HCT116 (cell line): ENCODE results near the gene GNLY. TPM values are rescaled to one million over a fixed set of nuclear protein-coding genes. Genes with fewer than 3 reads are reported as not detected.

Experiments
- ATAC-seq: fragments of 200-7000 bp; cut with Tn5 transposase; 2 replicates; pipeline ENCODE4 v1.9.1; 2020; ENCODE audit warnings: mild to moderate bottlenecking, moderate library complexity
- BruUV-seq: library from RNA; stranded (reverse); fragments of 400-500 nt; replicated peaks from 2 replicates; lab custom pipeline; 2021; lab: Mats Ljungman, UMichigan
- CTCF ChIA-PET: fragments of 300-600 bp; sonication (Branson Sonifier 250); formaldehyde crosslinking; loops from one replicate; lab custom pipeline; 2021; ENCODE audit warnings: antibody characterized with exemption; lab: Charles Lee
- POLR2A ChIA-PET: fragments of 300-600, 350-600 bp; sonication (Branson Sonifier 250); formaldehyde crosslinking; loops from one replicate; lab custom pipeline; 2021; ENCODE audit warnings: antibody characterized with exemption; lab: Charles Lee
- RAD21 ChIA-PET, 2 experiments: fragments of 300-600 bp; sonication (Branson Sonifier 250); formaldehyde crosslinking; loops; one replicate each; lab custom pipeline; 2023; ENCODE audit warnings: low total read pairs in 2 of 2; ENCODE audit not compliant: uncharacterized antibody in 2 of 2, unreplicated experiment in 2 of 2, low non-redundant PET in 1 of 2; lab: Charles Lee
- DNase-seq: peaks from one replicate; pipeline ENCODE4 v3.0.0-alpha.2; 2010; ENCODE audit warnings: low read depth, low spot score
- H2AFZ ChIP-seq: fragments of 200-600 bp; shearing (Covaris generic), sonication (generic); 2 replicates; pipeline ENCODE4 v1.6.1; 2017; ENCODE audit warnings: low read depth, mixed run types, mixed read lengths, antibody characterized with exemption, low read length; ENCODE audit not compliant: poor library complexity, severe bottlenecking
- H3K27ac ChIP-seq: 2 replicates; pipeline ENCODE4 v1.5.1; 2012; ENCODE audit warnings: low read depth, low read length
- H3K27me3 ChIP-seq: fragments of 200-600 bp; sonication (generic); 2 replicates; pipeline ENCODE4 v1.6.1; 2016; ENCODE audit warnings: mixed run types, low read length, mixed read lengths; ENCODE audit not compliant: insufficient read depth
- H3K36me3 ChIP-seq, 2 experiments: fragments of 200-500 bp in 1 of 2; fragments of 200-600 bp in 1 of 2; sonication (Bioruptor generic) in 1 of 2; sonication (generic) in 1 of 2; 2 replicates each; pipeline versions ENCODE4 v1.5.1 to v1.6.1; 2014 to 2016; ENCODE audit warnings: low read length in 2 of 2, inconsistent platforms in 1 of 2, mixed read lengths in 1 of 2, mixed run types in 1 of 2; ENCODE audit not compliant: insufficient read depth in 2 of 2, control insufficient read depth in 1 of 2
- H3K4me1 ChIP-seq, 2 experiments: fragments of 200-600 bp in 1 of 2; sonication (generic) in 1 of 2; 2 replicates each; pipeline versions ENCODE4 v1.5.1 to v1.6.1; 2012 to 2017; ENCODE audit warnings: low read length in 2 of 2, inconsistent platforms in 1 of 2, mild to moderate bottlenecking in 1 of 2, mixed read lengths in 1 of 2, mixed run types in 1 of 2, moderate library complexity in 1 of 2; ENCODE audit not compliant: insufficient read depth in 2 of 2, control insufficient read depth in 1 of 2
- H3K4me2 ChIP-seq: fragments of 200-600 bp; sonication (generic); 2 replicates; pipeline ENCODE4 v1.6.1; 2017; ENCODE audit warnings: mixed run types, low read length, mixed read lengths
- H3K4me3 ChIP-seq, 2 experiments: fragments of 200-600 bp in 1 of 2; sonication (generic) in 1 of 2; replicated peaks in 1 of 2; 2 replicates each; pipeline ENCODE4 v1.5.1; 2011 to 2016; ENCODE audit warnings: low read length in 2 of 2, control low read depth in 1 of 2, low read depth in 1 of 2, mild to moderate bottlenecking in 1 of 2, mixed read lengths in 1 of 2, mixed run types in 1 of 2
- H3K79me2 ChIP-seq: fragments of 200-600 bp; sonication (generic); 2 replicates; pipeline ENCODE4 v1.6.1; 2017; ENCODE audit warnings: mild to moderate bottlenecking, mixed run types, low read length, moderate library complexity, mixed read lengths; ENCODE audit not compliant: insufficient read depth
- H3K9ac ChIP-seq: fragments of 200-600 bp; sonication (generic); 2 replicates; pipeline ENCODE4 v1.6.1; 2016; ENCODE audit warnings: low read length, mixed read lengths
- H3K9me2 ChIP-seq: fragments of 200-600 bp; sonication (generic), shearing (Covaris generic); 2 replicates; pipeline ENCODE4 v1.6.1; 2017; ENCODE audit warnings: mixed run types, mild to moderate bottlenecking, moderate library complexity; ENCODE audit not compliant: insufficient read depth
- H3K9me3 ChIP-seq, 2 experiments: fragments of 200-500 bp in 1 of 2; fragments of 200-600 bp in 1 of 2; sonication (Bioruptor generic) in 1 of 2; sonication (generic) in 1 of 2; 2 replicates each; pipeline ENCODE4 v1.6.1; 2014 to 2017; ENCODE audit warnings: low read length in 2 of 2, mixed read lengths in 2 of 2, inconsistent platforms in 1 of 2, low read depth in 1 of 2, mild to moderate bottlenecking in 1 of 2, mixed run types in 1 of 2, moderate library complexity in 1 of 2; ENCODE audit not compliant: control insufficient read depth in 1 of 2, insufficient read depth in 1 of 2
- H4K20me1 ChIP-seq: fragments of 200-600 bp; sonication (generic), shearing (Covaris generic); 2 replicates; pipeline ENCODE4 v1.6.1; 2017; ENCODE audit warnings: mixed run types, mild to moderate bottlenecking, moderate library complexity; ENCODE audit not compliant: insufficient read depth
- CBX3 ChIP-seq: IDR thresholded peaks from 2 replicates; pipeline ENCODE4 v1.6.1; 2012; ENCODE audit warnings: low read depth
- EGR1 ChIP-seq: IDR thresholded peaks from 2 replicates; pipeline ENCODE4 v1.6.1; 2012; ENCODE audit warnings: low read depth
- ELF1 ChIP-seq: IDR thresholded peaks from 2 replicates; pipeline ENCODE4 v1.6.1; 2012; ENCODE audit warnings: low read depth, borderline replicate concordance
- EZH2 ChIP-seq: fragments of 200-600 bp; sonication (generic); IDR thresholded peaks from 2 replicates; pipeline ENCODE4 v1.6.1; 2017; ENCODE audit warnings: antibody characterized with exemption, mixed run types
- FOSL1 ChIP-seq: IDR thresholded peaks from 2 replicates; pipeline ENCODE4 v1.6.1; 2012; ENCODE audit warnings: low read depth
- JUND ChIP-seq: IDR thresholded peaks from 2 replicates; pipeline ENCODE4 v1.6.1; 2012
- POLR2AphosphoS5 ChIP-seq: IDR thresholded peaks from 2 replicates; pipeline ENCODE4 v1.6.1; 2011; ENCODE audit warnings: mild to moderate bottlenecking, low read depth, low read length, moderate library complexity
- RAD21 ChIP-seq: IDR thresholded peaks from 2 replicates; pipeline ENCODE4 v1.6.1; 2012; ENCODE audit warnings: low read depth, mild to moderate bottlenecking
- SIN3A ChIP-seq: IDR thresholded peaks from 2 replicates; pipeline ENCODE4 v1.6.1; 2012; ENCODE audit warnings: low read depth
- SP1 ChIP-seq: IDR thresholded peaks from 2 replicates; pipeline ENCODE4 v1.6.1; 2012; ENCODE audit warnings: low read depth
- YY1 ChIP-seq: IDR thresholded peaks from 2 replicates; pipeline ENCODE4 v1.6.1; 2011; ENCODE audit warnings: low read length, low read depth, moderate library complexity, mild to moderate bottlenecking; ENCODE audit not compliant: insufficient replicate concordance; ENCODE audit errors: extremely low read depth
- ZFX ChIP-seq: fragments of 450-650 bp; IDR thresholded peaks from 2 replicates; pipeline ENCODE4 v1.6.1; 2017
- ZNF274 ChIP-seq: fragments of 200-500 bp; sonication (Bioruptor generic); IDR thresholded peaks from 2 replicates; pipeline ENCODE4 v1.6.1; 2014; ENCODE audit warnings: mild to moderate bottlenecking, low read depth, low read length, inconsistent platforms
- intact Hi-C: fragments of 100-400 bp; cut with micrococcal nuclease; formaldehyde crosslinking; loops from 2 replicates; pipeline ENCODE4 v1.10.0; 2022
- total RNA-seq: library from RNA; stranded (reverse); gene quantifications from one replicate; pipeline ENCODE4 v1.2.1, GENCODE V29; 2021; ENCODE audit not compliant: unreplicated experiment
- TF ChIP-seq, protein P1 (sequence below): IDR thresholded peaks from 2 replicates; pipeline ENCODE4 v1.6.1; 2012
- TF ChIP-seq, protein P2 (sequence below): IDR thresholded peaks from 2 replicates; pipeline ENCODE4 v1.6.1; 2012; ENCODE audit warnings: low read depth
- TF ChIP-seq, protein P3 (sequence below): IDR thresholded peaks from 2 replicates; pipeline ENCODE4 v1.6.1; 2011; ENCODE audit warnings: mild to moderate bottlenecking, low read length, moderate library complexity; ENCODE audit not compliant: insufficient replicate concordance; ENCODE audit errors: extremely low read depth
- TF ChIP-seq, protein P4 (sequence below), 3 experiments: fragments of 200-600 bp in 1 of 3; sonication (generic) in 1 of 3; IDR thresholded peaks in 2 of 3; conservative IDR thresholded peaks in 1 of 3; 2 replicates each; pipeline ENCODE4 v1.5.1; 2012 to 2017; ENCODE audit warnings: low read depth in 2 of 3, low read length in 2 of 3, antibody characterized with exemption in 1 of 3, borderline replicate concordance in 1 of 3, control low read depth in 1 of 3, mild to moderate bottlenecking in 1 of 3, mixed read lengths in 1 of 3, mixed run types in 1 of 3, moderate library complexity in 1 of 3; ENCODE audit not compliant: insufficient read depth in 1 of 3

GNLY gene
- total RNA-seq, 1 experiment from 2014 or later: 0.74 TPM

DNA sequence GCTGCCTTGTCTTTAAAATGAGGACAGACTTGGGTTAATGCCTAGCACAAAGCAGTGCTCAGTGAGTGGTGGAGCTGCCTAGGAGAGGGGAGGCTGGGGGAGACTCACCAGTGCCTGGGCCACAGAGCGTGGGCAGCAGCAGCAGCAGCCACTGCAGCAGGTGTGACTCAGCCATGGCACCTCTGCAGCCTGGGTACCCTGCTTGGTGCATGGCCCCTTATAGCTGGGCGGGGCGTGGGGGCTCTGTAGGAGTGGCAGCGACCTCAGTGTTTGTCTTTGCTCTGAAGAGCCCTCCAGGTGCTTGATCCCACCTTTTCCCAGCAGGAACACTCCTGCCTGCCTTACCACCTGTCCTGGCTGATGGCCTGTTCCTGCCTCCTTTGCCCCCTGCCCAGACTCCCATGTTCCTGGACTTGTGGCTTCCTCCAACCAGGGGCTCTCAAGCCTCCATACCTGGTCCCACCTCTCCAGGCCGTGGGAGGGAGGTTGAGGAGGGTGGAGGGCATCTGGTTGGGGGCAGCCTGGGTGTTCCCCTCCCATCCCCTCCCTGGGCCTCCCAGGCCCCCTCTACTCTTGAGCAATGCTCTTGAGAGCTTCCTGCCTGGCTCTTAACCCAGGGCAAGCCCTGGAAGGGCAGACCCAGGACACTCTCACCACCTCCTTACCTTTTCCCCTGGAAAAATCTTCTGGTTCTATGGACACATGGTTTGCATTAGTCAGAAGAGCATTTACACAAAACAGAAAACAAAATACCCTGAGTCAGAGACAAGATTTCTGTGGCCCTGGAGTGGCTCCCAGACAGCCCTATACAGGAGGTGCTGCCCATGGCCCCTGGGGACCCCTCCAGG, 25.9 kb upstream of the GNLY start, which contains the start of gene SFTPB (continued):
- TF ChIP-seq ELF1: no peak
- TF ChIP-seq CBX3: no peak
- TF ChIP-seq JUND: no peak
- no peak for TF ChIP-seq POLR2AphosphoS5
- TF ChIP-seq EZH2: no peak
- TF ChIP-seq, protein P1, sequence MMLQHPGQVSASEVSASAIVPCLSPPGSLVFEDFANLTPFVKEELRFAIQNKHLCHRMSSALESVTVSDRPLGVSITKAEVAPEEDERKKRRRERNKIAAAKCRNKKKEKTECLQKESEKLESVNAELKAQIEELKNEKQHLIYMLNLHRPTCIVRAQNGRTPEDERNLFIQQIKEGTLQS: no peak
- no peak for TF ChIP-seq ZFX

GRCh38 chr2:85668857-85669142, 25.4 kb upstream of the GNLY start:
- CTCF ChIA-PET: interaction anchor here (1.6 kb wide), 1 partner anchor 32 kb away, joined by 5 read pairs; no protein-coding TSS in a partner anchor
- DNase-seq: no peak
- TF ChIP-seq, protein P1: no peak
- TF ChIP-seq, protein P2, sequence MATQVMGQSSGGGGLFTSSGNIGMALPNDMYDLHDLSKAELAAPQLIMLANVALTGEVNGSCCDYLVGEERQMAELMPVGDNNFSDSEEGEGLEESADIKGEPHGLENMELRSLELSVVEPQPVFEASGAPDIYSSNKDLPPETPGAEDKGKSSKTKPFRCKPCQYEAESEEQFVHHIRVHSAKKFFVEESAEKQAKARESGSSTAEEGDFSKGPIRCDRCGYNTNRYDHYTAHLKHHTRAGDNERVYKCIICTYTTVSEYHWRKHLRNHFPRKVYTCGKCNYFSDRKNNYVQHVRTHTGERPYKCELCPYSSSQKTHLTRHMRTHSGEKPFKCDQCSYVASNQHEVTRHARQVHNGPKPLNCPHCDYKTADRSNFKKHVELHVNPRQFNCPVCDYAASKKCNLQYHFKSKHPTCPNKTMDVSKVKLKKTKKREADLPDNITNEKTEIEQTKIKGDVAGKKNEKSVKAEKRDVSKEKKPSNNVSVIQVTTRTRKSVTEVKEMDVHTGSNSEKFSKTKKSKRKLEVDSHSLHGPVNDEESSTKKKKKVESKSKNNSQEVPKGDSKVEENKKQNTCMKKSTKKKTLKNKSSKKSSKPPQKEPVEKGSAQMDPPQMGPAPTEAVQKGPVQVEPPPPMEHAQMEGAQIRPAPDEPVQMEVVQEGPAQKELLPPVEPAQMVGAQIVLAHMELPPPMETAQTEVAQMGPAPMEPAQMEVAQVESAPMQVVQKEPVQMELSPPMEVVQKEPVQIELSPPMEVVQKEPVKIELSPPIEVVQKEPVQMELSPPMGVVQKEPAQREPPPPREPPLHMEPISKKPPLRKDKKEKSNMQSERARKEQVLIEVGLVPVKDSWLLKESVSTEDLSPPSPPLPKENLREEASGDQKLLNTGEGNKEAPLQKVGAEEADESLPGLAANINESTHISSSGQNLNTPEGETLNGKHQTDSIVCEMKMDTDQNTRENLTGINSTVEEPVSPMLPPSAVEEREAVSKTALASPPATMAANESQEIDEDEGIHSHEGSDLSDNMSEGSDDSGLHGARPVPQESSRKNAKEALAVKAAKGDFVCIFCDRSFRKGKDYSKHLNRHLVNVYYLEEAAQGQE: no peak
- TF ChIP-seq SP1: no peak
- TF ChIP-seq SIN3A: no peak
- TF ChIP-seq RAD21: no peak
- TF ChIP-seq, protein P3, sequence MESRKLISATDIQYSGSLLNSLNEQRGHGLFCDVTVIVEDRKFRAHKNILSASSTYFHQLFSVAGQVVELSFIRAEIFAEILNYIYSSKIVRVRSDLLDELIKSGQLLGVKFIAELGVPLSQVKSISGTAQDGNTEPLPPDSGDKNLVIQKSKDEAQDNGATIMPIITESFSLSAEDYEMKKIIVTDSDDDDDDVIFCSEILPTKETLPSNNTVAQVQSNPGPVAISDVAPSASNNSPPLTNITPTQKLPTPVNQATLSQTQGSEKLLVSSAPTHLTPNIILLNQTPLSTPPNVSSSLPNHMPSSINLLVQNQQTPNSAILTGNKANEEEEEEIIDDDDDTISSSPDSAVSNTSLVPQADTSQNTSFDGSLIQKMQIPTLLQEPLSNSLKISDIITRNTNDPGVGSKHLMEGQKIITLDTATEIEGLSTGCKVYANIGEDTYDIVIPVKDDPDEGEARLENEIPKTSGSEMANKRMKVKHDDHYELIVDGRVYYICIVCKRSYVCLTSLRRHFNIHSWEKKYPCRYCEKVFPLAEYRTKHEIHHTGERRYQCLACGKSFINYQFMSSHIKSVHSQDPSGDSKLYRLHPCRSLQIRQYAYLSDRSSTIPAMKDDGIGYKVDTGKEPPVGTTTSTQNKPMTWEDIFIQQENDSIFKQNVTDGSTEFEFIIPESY: no peak
- no peak for TF ChIP-seq YY1
- TF ChIP-seq EGR1: no peak
- TF ChIP-seq EZH2: no peak
- no peak for TF ChIP-seq ZNF274
- no peak for TF ChIP-seq CBX3
- TF ChIP-seq, protein P4, sequence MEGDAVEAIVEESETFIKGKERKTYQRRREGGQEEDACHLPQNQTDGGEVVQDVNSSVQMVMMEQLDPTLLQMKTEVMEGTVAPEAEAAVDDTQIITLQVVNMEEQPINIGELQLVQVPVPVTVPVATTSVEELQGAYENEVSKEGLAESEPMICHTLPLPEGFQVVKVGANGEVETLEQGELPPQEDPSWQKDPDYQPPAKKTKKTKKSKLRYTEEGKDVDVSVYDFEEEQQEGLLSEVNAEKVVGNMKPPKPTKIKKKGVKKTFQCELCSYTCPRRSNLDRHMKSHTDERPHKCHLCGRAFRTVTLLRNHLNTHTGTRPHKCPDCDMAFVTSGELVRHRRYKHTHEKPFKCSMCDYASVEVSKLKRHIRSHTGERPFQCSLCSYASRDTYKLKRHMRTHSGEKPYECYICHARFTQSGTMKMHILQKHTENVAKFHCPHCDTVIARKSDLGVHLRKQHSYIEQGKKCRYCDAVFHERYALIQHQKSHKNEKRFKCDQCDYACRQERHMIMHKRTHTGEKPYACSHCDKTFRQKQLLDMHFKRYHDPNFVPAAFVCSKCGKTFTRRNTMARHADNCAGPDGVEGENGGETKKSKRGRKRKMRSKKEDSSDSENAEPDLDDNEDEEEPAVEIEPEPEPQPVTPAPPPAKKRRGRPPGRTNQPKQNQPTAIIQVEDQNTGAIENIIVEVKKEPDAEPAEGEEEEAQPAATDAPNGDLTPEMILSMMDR (IDR thresholded peaks at IDR 0.05 in 2 of 3, conservative IDR thresholded peaks at IDR 0.05 in 1 of 3; ENCODE audit: borderline replicate concordance in 1 of 3, insufficient read depth in 1 of 3, low read depth in 2 of 3, low read length in 2 of 3): no peak
- no peak for TF ChIP-seq ZFX
- TF ChIP-seq FOSL1: no peak

More at GRCh38 chr2:85668857-85669142, 25.4 kb upstream of the GNLY start:
- RAD21 ChIA-PET: no interaction called here
- no peak overlapping the region for H3K4me3 ChIP-seq
- H3K27ac ChIP-seq: no peak overlapping the region
- H4K20me1 ChIP-seq: no peaks in the 10 kb centered on the region
- intact Hi-C loops: no loop called here
- no peaks in the 10 kb centered on the region for H3K36me3 ChIP-seq
- no peaks in the 10 kb centered on the region for H3K79me2 ChIP-seq
- POLR2A ChIA-PET: no interaction called here
- ATAC-seq: no peak
- no peak overlapping the region for H2AFZ ChIP-seq
- no peak overlapping the region for H3K9ac ChIP-seq
- no peaks in the 10 kb centered on the region for H3K9me3 ChIP-seq
- H3K4me2 ChIP-seq: no peak overlapping the region
- H3K27me3 ChIP-seq: no peaks in the 10 kb centered on the region
- BruUV-seq: no TSS peak
- no peaks in the 10 kb centered on the region for H3K4me1 ChIP-seq
- H3K9me2 ChIP-seq: no peaks in the 10 kb centered on the region
